Activated CD4-positive, alpha-beta T cell treated with anti-CD3 and anti-CD28 coated beads for 48 hours (primary cell): ENCODE measurements around the gene P4HA1.

Experiments
- DNase-seq: peaks from one replicate; pipeline ENCODE4 v3.0.0-alpha.2; 2020

Gene P4HA1

GRCh38 chr10:72976886-72977285 lies 119.8 kb downstream of the P4HA1 start:
- no peak for DNase-seq
